H1 (cell line): ENCODE measurements around the gene HDAC10. TPM values are rescaled to one million over a fixed set of nuclear protein-coding genes. Genes with fewer than 3 reads are reported as not detected.

Experiments
- BACH1 ChIP-seq: IDR thresholded peaks from 2 replicates; pipeline ENCODE4 v1.6.1; 2012; ENCODE audit warnings: low read length, improper control_type of control experiment
- BCL11A ChIP-seq, 2 experiments: IDR thresholded peaks; one replicate each; pipeline ENCODE4 v1.6.1; 2011; ENCODE audit warnings: low read depth in 2 of 2, low read length in 2 of 2, mild to moderate bottlenecking in 2 of 2
- CBX5 ChIP-seq: fragments of 300-800, 300-1000 bp; sonication (generic); IDR thresholded peaks from 2 replicates; pipeline ENCODE4 v1.7.1; 2016; ENCODE audit warnings: antibody characterized with exemption, low read length, low read depth
- CHD1 ChIP-seq: IDR thresholded peaks from 2 replicates; pipeline ENCODE4 v1.6.1; 2012; ENCODE audit warnings: low read depth, low read length, improper control_type of control experiment
- EGR1 ChIP-seq: IDR thresholded peaks from 2 replicates; pipeline ENCODE4 v1.6.1; 2011; ENCODE audit warnings: low read depth, low read length, borderline replicate concordance
- KDM1A ChIP-seq: fragments of 200-600, 300-600 bp; sonication (generic); IDR thresholded peaks from 2 replicates; pipeline ENCODE4 v1.7.1; 2016; ENCODE audit warnings: mild to moderate bottlenecking, low read length, borderline replicate concordance
- KDM4A ChIP-seq: IDR thresholded peaks from one replicate; pipeline ENCODE4 v1.7.1; 2012; ENCODE audit warnings: low read depth, mild to moderate bottlenecking, moderate library complexity, low read length, inconsistent platforms; ENCODE audit not compliant: severe bottlenecking
- NRF1 ChIP-seq: IDR thresholded peaks from 2 replicates; pipeline ENCODE4 v1.6.1; 2011; ENCODE audit warnings: mild to moderate bottlenecking, low read depth, low read length, improper control_type of control experiment
- PHF8 ChIP-seq: fragments of 200-600 bp; sonication (generic); conservative IDR thresholded peaks from 2 replicates; pipeline ENCODE4 v1.7.1; 2012; ENCODE audit warnings: low read depth, mild to moderate bottlenecking, inconsistent platforms, low read length, moderate library complexity
- POLR2AphosphoS5 ChIP-seq: IDR thresholded peaks from 2 replicates; pipeline ENCODE4 v1.6.1; 2011; ENCODE audit warnings: low read depth, low read length
- POU5F1 ChIP-seq: IDR thresholded peaks from 2 replicates; pipeline ENCODE4 v1.6.1; 2011; ENCODE audit warnings: low read depth, mild to moderate bottlenecking, low read length, moderate library complexity
- RXRA ChIP-seq: IDR thresholded peaks from 2 replicates; pipeline ENCODE4 v1.6.1; 2011; ENCODE audit warnings: low read depth, mild to moderate bottlenecking, low read length, moderate library complexity; ENCODE audit not compliant: insufficient read depth
- SAP30 ChIP-seq: fragments of 300-600 bp; sonication (generic); IDR thresholded peaks from 2 replicates; pipeline ENCODE4 v1.7.1; 2012; ENCODE audit warnings: low read length, moderate library complexity, mild to moderate bottlenecking, inconsistent platforms; ENCODE audit not compliant: insufficient read depth, insufficient replicate concordance
- SIN3A ChIP-seq, 2 experiments: IDR thresholded peaks in 1 of 2; conservative IDR thresholded peaks in 1 of 2; 2 replicates each; pipeline ENCODE4 v1.6.1; 2011 to 2012; ENCODE audit warnings: low read length in 2 of 2, improper control_type of control experiment in 1 of 2, low read depth in 1 of 2, mild to moderate bottlenecking in 1 of 2
- SIRT6 ChIP-seq: IDR thresholded peaks from one replicate; pipeline ENCODE4 v1.7.1; 2012; ENCODE audit warnings: low read length, inconsistent platforms
- SRF ChIP-seq: IDR thresholded peaks from 2 replicates; pipeline ENCODE4 v1.6.1; 2011; ENCODE audit warnings: mild to moderate bottlenecking, low read depth, low read length, moderate library complexity
- SUZ12 ChIP-seq: fragments of 200-600 bp; sonication (generic); IDR thresholded peaks from 2 replicates; pipeline ENCODE4 v1.6.1; 2012; ENCODE audit warnings: mild to moderate bottlenecking, inconsistent platforms, low read length, moderate library complexity, mixed read lengths
- TAF1 ChIP-seq: IDR thresholded peaks from 2 replicates; pipeline ENCODE4 v1.6.1; 2011; ENCODE audit warnings: mild to moderate bottlenecking, low read depth, low read length
- TCF12 ChIP-seq: IDR thresholded peaks from 2 replicates; pipeline ENCODE4 v1.6.1; 2011; ENCODE audit warnings: low read depth, mild to moderate bottlenecking, low read length
- YY1 ChIP-seq: IDR thresholded peaks from 2 replicates; pipeline ENCODE4 v1.6.1; 2011; ENCODE audit warnings: low read depth, mild to moderate bottlenecking, low read length
- polyA plus RNA-seq, 7 experiments: library from polyadenylated mRNA; depleted of rRNA in 3 of 7; stranded (reverse) in 5 of 7; unstranded in 2 of 7; fragments of >200 nt in 5 of 7; fragments of 200-250 nt in 2 of 7; gene quantifications; 1 replicate in 5 of 7; 2 replicates in 1 of 7; 4 replicates in 1 of 7; pipeline versions ENCODE4 v1.2.1 to v1.2.3, GENCODE V29; 2011 to 2013; ENCODE audit warnings: missing spikeins in 2 of 7, mixed read lengths in 2 of 7
- total RNA-seq: library from RNA; stranded (reverse); fragmentation: NEBNext Ultra II Directional; extraction: Animal tissue kit (Norgen Biotek cat#: 25700); gene quantifications from 2 replicates; pipeline ENCODE4 v1.2.1, GENCODE V29; 2021
- TF ChIP-seq, protein P1 (sequence below): IDR thresholded peaks from 2 replicates; pipeline ENCODE4 v1.6.1; 2012; ENCODE audit warnings: low read length, inconsistent platforms
- TF ChIP-seq, protein P2 (sequence below): IDR thresholded peaks from 2 replicates; pipeline ENCODE4 v1.6.1; 2011; ENCODE audit warnings: low read depth, mild to moderate bottlenecking, low read length; ENCODE audit not compliant: insufficient read depth

The HDAC10 gene
- total and polyA plus RNA-seq, 2 of the 8 experiments (the other 6 are each of a cell fraction or from before 2014, with no cell fraction given) = 11.2 to 26.4 TPM

DNA sequence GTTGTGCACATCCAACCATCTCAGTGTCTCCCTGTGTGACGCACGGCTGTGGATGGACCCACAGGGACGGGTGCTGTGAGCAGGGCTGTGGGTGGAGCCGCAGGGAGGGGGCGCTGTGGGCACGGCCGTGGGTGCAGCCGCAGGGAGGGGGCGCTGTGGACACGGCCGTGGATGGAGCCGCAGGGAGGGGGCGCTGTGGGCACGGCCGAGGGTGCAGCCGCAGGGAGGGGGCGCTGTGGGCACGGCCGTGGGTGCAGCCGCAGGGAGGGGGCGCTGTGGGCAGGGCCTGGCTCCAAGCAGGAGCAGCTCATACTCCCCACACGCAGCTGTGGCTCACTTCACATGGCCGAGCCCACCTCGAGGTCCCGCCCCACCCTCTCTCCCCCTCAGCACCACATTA is 25.1 kb upstream of the HDAC10 start (continued):
- TF ChIP-seq BCL11A (IDR thresholded peaks at IDR 0.05; ENCODE audit: low read depth in 2 of 2, low read length in 2 of 2) (no peak), BACH1 (no peak), SIRT6 (no peak), SUZ12 (no peak), KDM1A (no peak), CBX5 (no peak), SIN3A (conservative IDR thresholded peaks at IDR 0.05 in 1 of 2, IDR thresholded peaks at IDR 0.05 in 1 of 2; ENCODE audit: low read depth in 1 of 2, low read length in 2 of 2) (no peak), NRF1 (no peak), KDM4A (no peak), RXRA (no peak), POLR2AphosphoS5 (peak; percentile 85; the same call in 1 of the 2 replicates), TAF1 (no peak), EGR1 (0 out of 2 replicates have a peak, but pooled peaks have one; percentile 40), PHF8 (no peak), CHD1 (no peak), TCF12 (peak; percentile 85; the same call in 1 of the 2 replicates), SAP30 (no peak), SRF (peak; percentile 75), YY1 (0 out of 2 replicates have a peak, but pooled peaks have one; percentile 11), POU5F1 (no peak)
- TF ChIP-seq, protein P1, sequence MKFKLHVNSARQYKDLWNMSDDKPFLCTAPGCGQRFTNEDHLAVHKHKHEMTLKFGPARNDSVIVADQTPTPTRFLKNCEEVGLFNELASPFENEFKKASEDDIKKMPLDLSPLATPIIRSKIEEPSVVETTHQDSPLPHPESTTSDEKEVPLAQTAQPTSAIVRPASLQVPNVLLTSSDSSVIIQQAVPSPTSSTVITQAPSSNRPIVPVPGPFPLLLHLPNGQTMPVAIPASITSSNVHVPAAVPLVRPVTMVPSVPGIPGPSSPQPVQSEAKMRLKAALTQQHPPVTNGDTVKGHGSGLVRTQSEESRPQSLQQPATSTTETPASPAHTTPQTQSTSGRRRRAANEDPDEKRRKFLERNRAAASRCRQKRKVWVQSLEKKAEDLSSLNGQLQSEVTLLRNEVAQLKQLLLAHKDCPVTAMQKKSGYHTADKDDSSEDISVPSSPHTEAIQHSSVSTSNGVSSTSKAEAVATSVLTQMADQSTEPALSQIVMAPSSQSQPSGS = no peak
- TF ChIP-seq, protein P2, sequence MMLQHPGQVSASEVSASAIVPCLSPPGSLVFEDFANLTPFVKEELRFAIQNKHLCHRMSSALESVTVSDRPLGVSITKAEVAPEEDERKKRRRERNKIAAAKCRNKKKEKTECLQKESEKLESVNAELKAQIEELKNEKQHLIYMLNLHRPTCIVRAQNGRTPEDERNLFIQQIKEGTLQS = peak; percentile 92
